ENCODE data around the gene TRPM6. TPM values are rescaled to one million over a fixed set of nuclear protein-coding genes. Genes with fewer than 3 reads are reported as not detected.

TRPM6 gene
- total and polyA plus RNA-seq, 2 experiments from 2014 or later: not detected

DNA sequence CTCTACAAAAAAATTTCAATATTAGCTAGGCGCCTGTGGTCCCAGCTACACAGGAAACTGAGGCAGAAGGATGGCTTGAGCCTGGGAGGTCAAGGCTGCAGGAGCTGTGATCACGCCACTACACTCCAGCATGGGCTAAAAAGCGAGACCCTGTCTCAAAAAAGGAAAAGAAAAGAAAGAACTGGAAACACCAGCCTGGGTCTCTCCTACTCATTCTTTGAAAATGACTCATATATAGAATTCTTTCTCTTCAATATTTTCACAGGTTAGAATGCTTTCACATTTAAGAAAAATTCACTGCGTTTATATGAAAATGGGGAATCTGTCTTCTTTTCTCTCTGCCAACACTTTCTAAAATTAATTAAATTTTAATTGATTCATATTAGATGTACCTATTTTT lies 115.6 kb downstream of the TRPM6 start:
- DNase-seq: no peak
- H3K27me3 ChIP-seq (replicated peaks; ENCODE audit: insufficient read depth): no peaks in the 10 kb centered on the region
- no peaks in the 10 kb centered on the region for H4K20me1 ChIP-seq (ENCODE audit: insufficient read depth)
- in situ Hi-C loops (cut with MboI): no loop called here
- no peak overlapping the region for H2AFZ ChIP-seq
- no peak overlapping the region for H3K4me3 ChIP-seq
- H3K36me3 ChIP-seq (ENCODE audit: low read depth): no peaks in the 10 kb centered on the region
- no peaks in the 10 kb centered on the region for H3K4me1 ChIP-seq (ENCODE audit: insufficient read depth)
- H3K4me2 ChIP-seq (ENCODE audit: unreplicated experiment): no peak overlapping the region
- H3K9me3 ChIP-seq (ENCODE audit: low read depth): no peaks in the 10 kb centered on the region
- H3K79me2 ChIP-seq (ENCODE audit: insufficient read depth): no peaks in the 10 kb centered on the region
- H3K9ac ChIP-seq: no peak overlapping the region
- WGBS, 2 experiments (ENCODE audit: low coverage in 1 of 2, low lambda C conversion rate in 2 of 2, missing lambda C conversion rate in 2 of 2): 70 to 73% methylated on average over 4 of the region's 4 CpGs
- no peak for TF ChIP-seq EZH2phosphoT487 (IDR thresholded peaks at IDR 0.05; ENCODE audit: insufficient read depth, low read depth)
- no peak for TF ChIP-seq EZH2 (IDR thresholded peaks at IDR 0.05; ENCODE audit: insufficient read depth, poor library complexity, severe bottlenecking)
- H3K9me2 ChIP-seq (ENCODE audit: insufficient read depth): no peaks in the 10 kb centered on the region
- no peaks in the 10 kb centered on the region for H3F3A ChIP-seq (ENCODE audit: insufficient read depth)
- no peak overlapping the region for H3K27ac ChIP-seq

DNA sequence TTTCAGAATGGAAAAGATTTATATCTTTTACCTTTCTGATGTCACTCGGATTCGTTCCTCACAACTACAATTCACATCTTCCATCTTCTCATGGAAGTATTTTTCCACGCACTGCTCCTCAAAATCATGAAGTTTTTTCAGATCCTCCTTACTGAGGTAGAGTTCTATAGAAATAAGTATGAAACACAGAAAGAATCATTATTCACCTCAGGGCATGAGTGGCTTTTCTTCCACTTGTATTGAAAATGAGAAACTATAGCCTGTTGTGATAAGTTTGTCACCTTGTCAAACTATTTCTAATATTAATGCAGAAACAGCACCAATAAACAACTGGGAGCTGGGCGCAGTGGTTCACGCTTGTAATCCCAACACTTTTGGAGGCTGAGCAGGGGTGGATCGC lies 116.0 kb downstream of the TRPM6 start:
- Histone ChIP-seq H3K4me3 (no peak overlapping the region), H3K27ac (no peak overlapping the region), H3K27me3 (replicated peaks; ENCODE audit: insufficient read depth) (no peaks in the 10 kb centered on the region), H4K20me1 (ENCODE audit: insufficient read depth) (no peaks in the 10 kb centered on the region), H3K9me2 (ENCODE audit: insufficient read depth) (no peaks in the 10 kb centered on the region), H3K79me2 (ENCODE audit: insufficient read depth) (no peaks in the 10 kb centered on the region), H3K4me2 (ENCODE audit: unreplicated experiment) (no peak overlapping the region), H3K9ac (no peak overlapping the region), H3K4me1 (ENCODE audit: insufficient read depth) (no peaks in the 10 kb centered on the region), H3F3A (ENCODE audit: insufficient read depth) (no peaks in the 10 kb centered on the region), H3K36me3 (ENCODE audit: low read depth) (no peaks in the 10 kb centered on the region), H3K9me3 (ENCODE audit: low read depth) (no peaks in the 10 kb centered on the region), H2AFZ (no peak overlapping the region)
- TF ChIP-seq EZH2 (IDR thresholded peaks at IDR 0.05; ENCODE audit: insufficient read depth, poor library complexity, severe bottlenecking): no peak
- TF ChIP-seq EZH2phosphoT487 (IDR thresholded peaks at IDR 0.05; ENCODE audit: insufficient read depth, low read depth): no peak
- no peak for DNase-seq
- in situ Hi-C loops (cut with MboI): no loop called here
- WGBS, 2 experiments (ENCODE audit: low coverage in 1 of 2, low lambda C conversion rate in 2 of 2, missing lambda C conversion rate in 2 of 2): 87 to 89% methylated on average over 6 of the region's 6 CpGs

DNA sequence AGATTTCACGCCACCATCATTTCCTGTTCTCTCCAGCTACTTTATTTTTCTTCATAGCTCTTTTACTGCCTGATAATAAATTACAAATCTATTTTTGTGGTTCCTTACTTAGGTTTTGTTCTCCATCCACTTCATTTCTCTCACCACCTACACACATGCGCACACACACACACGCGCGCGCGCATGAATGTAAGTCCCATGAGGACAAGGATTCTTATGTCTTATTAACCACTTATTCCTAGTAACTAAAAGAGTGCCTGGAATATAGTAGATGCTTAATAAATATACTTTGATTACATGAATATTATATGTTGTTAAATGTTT lies 116.5 kb downstream of the TRPM6 start:
- no peaks in the 10 kb centered on the region for H3K4me1 ChIP-seq (ENCODE audit: insufficient read depth)
- no peaks in the 10 kb centered on the region for H4K20me1 ChIP-seq (ENCODE audit: insufficient read depth)
- TF ChIP-seq EZH2 (IDR thresholded peaks at IDR 0.05; ENCODE audit: insufficient read depth, poor library complexity, severe bottlenecking) (no peak), EZH2phosphoT487 (IDR thresholded peaks at IDR 0.05; ENCODE audit: insufficient read depth, low read depth) (no peak)
- H3K4me2 ChIP-seq (ENCODE audit: unreplicated experiment): no peak overlapping the region
- in situ Hi-C loops (cut with MboI): no loop called here
- DNase-seq: no peak
- no peaks in the 10 kb centered on the region for H3K9me2 ChIP-seq (ENCODE audit: insufficient read depth)
- H3K27ac ChIP-seq: no peak overlapping the region
- no peaks in the 10 kb centered on the region for H3K79me2 ChIP-seq (ENCODE audit: insufficient read depth)
- no peaks in the 10 kb centered on the region for H3K36me3 ChIP-seq (ENCODE audit: low read depth)
- no peaks in the 10 kb centered on the region for H3K9me3 ChIP-seq (ENCODE audit: low read depth)
- H3K4me3 ChIP-seq: no peak overlapping the region
- H3K27me3 ChIP-seq (replicated peaks; ENCODE audit: insufficient read depth): no peaks in the 10 kb centered on the region
- H3F3A ChIP-seq (ENCODE audit: insufficient read depth): no peaks in the 10 kb centered on the region
- no peak overlapping the region for H3K9ac ChIP-seq
- 94 to 97% methylated on average over 7 of the region's 7 CpGs for WGBS, 2 experiments (ENCODE audit: low coverage in 1 of 2, low lambda C conversion rate in 2 of 2, missing lambda C conversion rate in 2 of 2)
- no peak overlapping the region for H2AFZ ChIP-seq

DNA sequence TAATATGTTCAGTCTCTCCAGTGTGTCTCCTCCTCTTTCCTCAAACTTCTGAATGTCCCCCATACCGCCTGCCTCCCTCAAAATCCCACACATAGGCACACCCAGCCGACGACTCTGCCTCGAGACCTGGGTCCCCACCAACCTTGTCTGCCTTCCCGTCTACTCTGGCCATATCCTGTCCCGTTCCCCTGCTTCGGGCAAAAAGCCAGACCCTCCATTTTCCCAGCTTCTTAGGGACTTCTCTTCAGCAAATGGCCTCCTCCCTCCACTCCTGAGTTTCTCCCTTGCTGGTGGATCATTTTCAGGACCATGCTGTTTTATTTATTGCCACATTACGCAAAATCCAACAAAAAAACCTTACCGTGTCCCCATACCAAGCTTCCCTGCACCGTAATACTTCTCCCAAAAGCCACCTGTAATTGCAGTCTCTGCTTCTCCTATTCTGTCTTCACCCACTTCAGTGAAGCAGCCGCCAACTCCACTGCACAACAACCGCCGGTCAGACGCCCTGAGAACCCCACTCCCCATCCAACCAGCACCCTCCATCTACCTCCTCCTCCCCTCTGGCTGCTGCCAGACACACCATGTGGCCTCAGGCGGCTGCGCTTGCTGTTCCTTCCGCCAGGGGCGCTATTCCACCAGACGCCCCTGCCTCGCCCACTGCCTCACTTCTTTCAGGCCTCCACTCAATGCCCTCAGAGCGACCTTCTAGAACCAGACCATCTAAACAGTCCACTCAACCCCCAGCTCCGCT lies 117.0 kb downstream of the TRPM6 start:
- Histone ChIP-seq H3K4me3 (no peak overlapping the region), H3K27me3 (replicated peaks; ENCODE audit: insufficient read depth) (no peaks in the 10 kb centered on the region), H3K27ac (no peak overlapping the region), H3K79me2 (ENCODE audit: insufficient read depth) (no peaks in the 10 kb centered on the region), H3K4me2 (ENCODE audit: unreplicated experiment) (no peak overlapping the region), H3K9ac (no peak overlapping the region), H4K20me1 (ENCODE audit: insufficient read depth) (no peaks in the 10 kb centered on the region), H3F3A (ENCODE audit: insufficient read depth) (no peaks in the 10 kb centered on the region), H3K36me3 (ENCODE audit: low read depth) (no peaks in the 10 kb centered on the region), H3K9me2 (ENCODE audit: insufficient read depth) (no peaks in the 10 kb centered on the region), H3K4me1 (ENCODE audit: insufficient read depth) (no peaks in the 10 kb centered on the region), H3K9me3 (ENCODE audit: low read depth) (no peaks in the 10 kb centered on the region), H2AFZ (no peak overlapping the region)
- 52 to 56% methylated on average over 22 of the region's 22 CpGs for WGBS, 2 experiments (ENCODE audit: low coverage in 1 of 2, low lambda C conversion rate in 2 of 2, missing lambda C conversion rate in 2 of 2)
- DNase-seq: peak; percentile 41
- in situ Hi-C loops (cut with MboI): no loop called here
- TF ChIP-seq EZH2 (IDR thresholded peaks at IDR 0.05; ENCODE audit: insufficient read depth, poor library complexity, severe bottlenecking): no peak
- no peak for TF ChIP-seq EZH2phosphoT487 (IDR thresholded peaks at IDR 0.05; ENCODE audit: insufficient read depth, low read depth)
